Mesenchymal stem cell (in vitro differentiated cells and primary cell): Measurements from ENCODE around the gene AFM.

Experiments used
- DNase-seq: peaks from one replicate; pipeline ENCODE4 v3.0.0-alpha.2; 2013
- H2AFZ ChIP-seq: one replicate; pipeline ENCODE4 v1.6.1; 2013; ENCODE audit warnings: low read depth, mild to moderate bottlenecking, control low read depth, inconsistent platforms, low read length, moderate library complexity
- H2AK5ac ChIP-seq: 2 replicates; pipeline ENCODE4 v1.6.1; 2013; ENCODE audit warnings: low read length, moderate library complexity, mild to moderate bottlenecking, inconsistent platforms; ENCODE audit not compliant: severe bottlenecking
- H2BK120ac ChIP-seq: one replicate; pipeline ENCODE4 v1.6.1; 2013; ENCODE audit warnings: low read depth, mild to moderate bottlenecking, inconsistent platforms, low read length, moderate library complexity
- H2BK12ac ChIP-seq, 2 experiments: one replicate each; pipeline ENCODE4 v1.6.1; 2013; ENCODE audit warnings: inconsistent platforms in 2 of 2, low read length in 2 of 2, mild to moderate bottlenecking in 2 of 2, moderate library complexity in 2 of 2, control low read depth in 1 of 2
- H2BK15ac ChIP-seq: one replicate; pipeline ENCODE4 v1.6.1; 2013; ENCODE audit warnings: mild to moderate bottlenecking, low read depth, inconsistent platforms; ENCODE audit not compliant: poor library complexity, severe bottlenecking
- H2BK5ac ChIP-seq: 2 replicates; pipeline ENCODE4 v1.6.1; 2013; ENCODE audit warnings: low read depth, mild to moderate bottlenecking, low read length, control low read depth, inconsistent platforms; ENCODE audit not compliant: poor library complexity, severe bottlenecking
- H3K14ac ChIP-seq, 2 experiments: one replicate each; pipeline ENCODE4 v1.6.1; 2013; ENCODE audit warnings: inconsistent platforms in 2 of 2, low read length in 2 of 2, control low read depth in 1 of 2, mild to moderate bottlenecking in 1 of 2, moderate library complexity in 1 of 2
- H3K18ac ChIP-seq, 2 experiments: one replicate each; pipeline ENCODE4 v1.6.1; 2013; ENCODE audit warnings: inconsistent platforms in 2 of 2, low read length in 2 of 2, control low read depth in 1 of 2, low read depth in 1 of 2, mild to moderate bottlenecking in 1 of 2
- H3K23ac ChIP-seq, 2 experiments: one replicate each; pipeline ENCODE4 v1.6.1; 2013; ENCODE audit warnings: inconsistent platforms in 2 of 2, low read length in 2 of 2, mild to moderate bottlenecking in 2 of 2, moderate library complexity in 2 of 2, control low read depth in 1 of 2
- H3K27ac ChIP-seq: 2 replicates; pipeline ENCODE4 v1.5.1; 2013; ENCODE audit warnings: mild to moderate bottlenecking, moderate library complexity, low read length, control low read depth, inconsistent platforms; ENCODE audit not compliant: poor library complexity, severe bottlenecking
- H3K27me3 ChIP-seq, 2 experiments: 2 replicates each; pipeline versions ENCODE4 v1.6.1 to v1.7.0; 2013; ENCODE audit warnings: low read length in 2 of 2, mild to moderate bottlenecking in 2 of 2, moderate library complexity in 2 of 2, control low read depth in 1 of 2, inconsistent platforms in 1 of 2; ENCODE audit not compliant: control insufficient read depth in 1 of 2, insufficient read depth in 1 of 2
- H3K36me3 ChIP-seq, 2 experiments: 2 replicates each; pipeline versions ENCODE4 v1.6.1 to v1.7.0; 2013; ENCODE audit warnings: low read length in 2 of 2, control low read depth in 1 of 2, inconsistent platforms in 1 of 2, low read depth in 1 of 2, mild to moderate bottlenecking in 1 of 2; ENCODE audit not compliant: insufficient read depth in 2 of 2, control insufficient read depth in 1 of 2
- H3K4ac ChIP-seq, 2 experiments: one replicate each; pipeline ENCODE4 v1.6.1; 2013; ENCODE audit warnings: inconsistent platforms in 2 of 2, low read length in 2 of 2, mild to moderate bottlenecking in 2 of 2, moderate library complexity in 2 of 2, control low read depth in 1 of 2, low read depth in 1 of 2
- H3K4me1 ChIP-seq: 2 replicates; pipeline ENCODE4 v1.6.1; 2013; ENCODE audit warnings: low read depth, low read length, control low read depth; ENCODE audit not compliant: control insufficient read depth, insufficient read depth
- H3K4me2 ChIP-seq: 2 replicates; pipeline ENCODE4 v1.6.1; 2013; ENCODE audit warnings: low read length, mild to moderate bottlenecking, inconsistent platforms; ENCODE audit not compliant: poor library complexity, severe bottlenecking
- H3K4me3 ChIP-seq, 2 experiments: 2 replicates each; pipeline versions ENCODE4 v1.5.1 to v1.7.0; 2013; ENCODE audit warnings: low read length in 2 of 2, mild to moderate bottlenecking in 2 of 2, control low read depth in 1 of 2, low read depth in 1 of 2; ENCODE audit not compliant: insufficient read depth in 1 of 2
- H3K79me1 ChIP-seq: replicated peaks from 2 replicates; pipeline ENCODE4 v1.6.1; 2013; ENCODE audit warnings: mild to moderate bottlenecking, control low read depth, low read length, inconsistent platforms; ENCODE audit not compliant: poor library complexity, severe bottlenecking
- H3K9ac ChIP-seq: 2 replicates; pipeline ENCODE4 v1.7.0; 2013; ENCODE audit warnings: mild to moderate bottlenecking, low read length, moderate library complexity
- H3K9me3 ChIP-seq: 2 replicates; pipeline ENCODE4 v1.7.0; 2013; ENCODE audit warnings: mild to moderate bottlenecking, low read length; ENCODE audit not compliant: control insufficient read depth
- H4K8ac ChIP-seq: one replicate; pipeline ENCODE4 v1.6.1; 2013; ENCODE audit warnings: inconsistent platforms, mild to moderate bottlenecking, low read length, moderate library complexity
- H4K91ac ChIP-seq: one replicate; pipeline ENCODE4 v1.6.1; 2013; ENCODE audit warnings: mild to moderate bottlenecking, low read length, inconsistent platforms
- WGBS: methylation state at CpG from one replicate; pipeline ENCODE4 v1.1.7; 2013; ENCODE audit warnings: mixed read lengths; 5-methylcytosine and 5-hydroxymethylcytosine counted together

The AFM gene

GRCh38 chr4:73533515-73534422 is 52.2 kb downstream of the AFM start:
- no peak overlapping the region for H2AK5ac ChIP-seq
- H3K79me1 ChIP-seq, result no peaks in the 10 kb centered on the region
- 85% methylated on average over 2 of the region's 2 CpGs for WGBS
- DNase-seq, result no peak
- H3K9me3 ChIP-seq, result no peaks in the 10 kb centered on the region
- H2BK120ac ChIP-seq, result no peak overlapping the region
- H3K4ac ChIP-seq, result no peak overlapping the region
- no peak overlapping the region for H3K18ac ChIP-seq
- H3K36me3 ChIP-seq, result no peaks in the 10 kb centered on the region
- H3K4me2 ChIP-seq, result no peak overlapping the region
- H3K27me3 ChIP-seq, result no peaks in the 10 kb centered on the region
- no peak overlapping the region for H3K27ac ChIP-seq
- H2BK12ac ChIP-seq, result no peak overlapping the region
- H3K4me3 ChIP-seq, result no peak overlapping the region
- H2BK15ac ChIP-seq, result no peak overlapping the region
- no peak overlapping the region for H4K8ac ChIP-seq
- H4K91ac ChIP-seq, result no peak overlapping the region
- H3K14ac ChIP-seq, result no peak overlapping the region
- no peak overlapping the region for H3K9ac ChIP-seq
- H3K4me1 ChIP-seq, result no peaks in the 10 kb centered on the region
- H2BK5ac ChIP-seq, result no peak overlapping the region
- no peak overlapping the region for H2AFZ ChIP-seq
- H3K23ac ChIP-seq, result no peak overlapping the region

DNA sequence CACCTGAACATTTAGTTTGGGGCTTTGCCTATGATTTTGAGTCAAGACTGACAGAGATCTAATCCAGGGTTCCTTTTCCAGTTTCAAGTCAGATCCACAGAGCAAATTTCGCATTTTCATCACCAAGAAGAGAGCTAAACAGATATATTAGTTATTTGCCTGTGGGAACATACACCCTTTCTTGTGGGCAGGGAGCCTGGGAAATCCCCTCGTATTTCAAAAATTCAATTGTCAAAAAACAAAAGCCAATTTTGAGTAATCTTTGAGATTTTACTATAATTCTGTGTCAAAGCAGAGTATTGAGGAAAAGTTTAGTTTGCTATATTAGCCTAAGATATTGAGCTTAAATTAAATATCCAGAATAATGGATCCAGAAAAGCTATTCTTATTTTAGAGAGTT is 56.6 kb downstream of the AFM start:
- no peak overlapping the region for H3K18ac ChIP-seq
- H3K4me3 ChIP-seq, result no peak overlapping the region
- no peak overlapping the region for H2BK120ac ChIP-seq
- no peaks in the 10 kb centered on the region for H3K79me1 ChIP-seq
- H4K8ac ChIP-seq, result no peak overlapping the region
- no peak overlapping the region for H3K14ac ChIP-seq
- H4K91ac ChIP-seq, result no peak overlapping the region
- no peak overlapping the region for H3K9ac ChIP-seq
- H2BK5ac ChIP-seq, result no peak overlapping the region
- 100% methylated on average over 1 of the region's 2 CpGs for WGBS
- H2AFZ ChIP-seq, result no peak overlapping the region
- H3K4me1 ChIP-seq, result no peaks in the 10 kb centered on the region
- no peak overlapping the region for H3K23ac ChIP-seq
- no peak overlapping the region for H2BK15ac ChIP-seq
- H3K27me3 ChIP-seq, result peaks cover 0 to 5% of the 10 kb centered on the region in 2 experiments
- no peak overlapping the region for H2BK12ac ChIP-seq
- H3K36me3 ChIP-seq, result no peaks in the 10 kb centered on the region
- H3K27ac ChIP-seq, result no peak overlapping the region
- H3K4ac ChIP-seq, result no peak overlapping the region
- no peak for DNase-seq
- no peak overlapping the region for H2AK5ac ChIP-seq
- H3K4me2 ChIP-seq, result no peak overlapping the region
- H3K9me3 ChIP-seq, result no peaks in the 10 kb centered on the region

- Histone ChIP-seq H3K4ac (no peak overlapping the region), H3K79me1 (no peaks in the 10 kb centered on the region), H3K14ac (no peak overlapping the region), H3K9me3 (no peaks in the 10 kb centered on the region), H2AFZ (no peak overlapping the region), H3K27me3 (peaks cover 0 to 5% of the 10 kb centered on the region in 2 experiments), H3K18ac (no peak overlapping the region), H3K23ac (no peak overlapping the region), H4K8ac (no peak overlapping the region), H3K36me3 (no peaks in the 10 kb centered on the region), H2BK15ac (no peak overlapping the region), H3K4me1 (no peaks in the 10 kb centered on the region), H2BK12ac (no peak overlapping the region), H3K9ac (no peak overlapping the region), H3K27ac (no peak overlapping the region), H3K4me2 (no peak overlapping the region), H2BK5ac (no peak overlapping the region), H2AK5ac (no peak overlapping the region), H2BK120ac (no peak overlapping the region), H3K4me3 (no peak overlapping the region), H4K91ac (no peak overlapping the region)
- no CpG with 5 or more reads among the region's 4 CpGs for WGBS
- no peak for DNase-seq
Observed at GRCh38 chr4:73539386-73539785, 57.8 kb downstream of the AFM start.

DNA sequence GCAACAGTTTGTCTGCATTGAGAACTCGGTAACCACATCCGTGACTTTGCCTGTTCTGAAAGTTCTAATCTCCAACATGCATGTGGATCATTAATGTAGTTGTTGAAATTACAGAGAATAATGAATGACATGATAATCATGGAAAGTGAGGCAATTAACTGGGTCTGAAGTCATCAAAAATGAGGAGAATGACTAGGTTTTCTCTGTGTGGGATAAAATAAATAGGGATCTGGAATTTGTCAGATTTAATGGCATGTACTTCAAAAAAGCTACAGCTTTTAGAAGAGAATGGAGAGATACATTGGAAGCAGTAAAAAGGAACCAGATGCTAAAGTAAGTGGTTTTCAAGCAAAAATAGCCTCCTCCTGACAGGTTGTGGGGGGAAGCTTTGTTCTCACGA is 59.3 kb downstream of the AFM start:
- H3K79me1 ChIP-seq, result no peaks in the 10 kb centered on the region
- no peaks in the 10 kb centered on the region for H3K4me1 ChIP-seq
- no peak overlapping the region for H3K14ac ChIP-seq
- H3K23ac ChIP-seq, result no peak overlapping the region
- 84% methylated on average over 3 of the region's 3 CpGs for whole genome bisulfite sequencing
- no peak overlapping the region for H2BK15ac ChIP-seq
- H4K8ac ChIP-seq, result no peak overlapping the region
- no peak overlapping the region for H3K27ac ChIP-seq
- no peak overlapping the region for H3K18ac ChIP-seq
- H2AFZ ChIP-seq, result no peak overlapping the region
- H3K4me2 ChIP-seq, result no peak overlapping the region
- no peak overlapping the region for H2BK120ac ChIP-seq
- H3K27me3 ChIP-seq, result peaks cover 0 to 5% of the 10 kb centered on the region in 2 experiments
- no peak overlapping the region for H3K4ac ChIP-seq
- H3K36me3 ChIP-seq, result no peaks in the 10 kb centered on the region
- H4K91ac ChIP-seq, result no peak overlapping the region
- no peak overlapping the region for H3K9ac ChIP-seq
- H2BK5ac ChIP-seq, result no peak overlapping the region
- no peaks in the 10 kb centered on the region for H3K9me3 ChIP-seq
- no peak overlapping the region for H3K4me3 ChIP-seq
- no peak for DNase-seq
- no peak overlapping the region for H2BK12ac ChIP-seq
- no peak overlapping the region for H2AK5ac ChIP-seq
